ENCODE data around the gene LHFPL3.

DNA sequence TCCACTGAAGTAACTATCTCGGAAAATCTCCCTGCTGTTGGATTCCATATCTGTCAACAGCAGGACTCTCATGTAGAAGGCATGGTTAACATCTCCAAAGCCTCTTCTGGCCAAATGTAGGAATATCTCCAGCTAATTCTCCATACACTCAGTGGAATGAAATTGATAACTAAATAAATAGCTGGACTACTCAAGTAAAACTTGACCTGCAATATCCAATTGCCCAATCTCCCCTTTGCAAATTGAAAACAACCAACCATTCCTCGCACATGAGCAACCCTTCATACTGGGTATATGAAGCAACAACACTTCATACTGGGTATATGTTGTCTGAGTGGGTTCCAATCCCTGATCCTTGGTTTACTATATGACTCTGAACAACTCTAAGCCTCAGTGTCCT lies 580.2 kb downstream of the LHFPL3 start:
- TF ChIP-seq, protein P1, sequence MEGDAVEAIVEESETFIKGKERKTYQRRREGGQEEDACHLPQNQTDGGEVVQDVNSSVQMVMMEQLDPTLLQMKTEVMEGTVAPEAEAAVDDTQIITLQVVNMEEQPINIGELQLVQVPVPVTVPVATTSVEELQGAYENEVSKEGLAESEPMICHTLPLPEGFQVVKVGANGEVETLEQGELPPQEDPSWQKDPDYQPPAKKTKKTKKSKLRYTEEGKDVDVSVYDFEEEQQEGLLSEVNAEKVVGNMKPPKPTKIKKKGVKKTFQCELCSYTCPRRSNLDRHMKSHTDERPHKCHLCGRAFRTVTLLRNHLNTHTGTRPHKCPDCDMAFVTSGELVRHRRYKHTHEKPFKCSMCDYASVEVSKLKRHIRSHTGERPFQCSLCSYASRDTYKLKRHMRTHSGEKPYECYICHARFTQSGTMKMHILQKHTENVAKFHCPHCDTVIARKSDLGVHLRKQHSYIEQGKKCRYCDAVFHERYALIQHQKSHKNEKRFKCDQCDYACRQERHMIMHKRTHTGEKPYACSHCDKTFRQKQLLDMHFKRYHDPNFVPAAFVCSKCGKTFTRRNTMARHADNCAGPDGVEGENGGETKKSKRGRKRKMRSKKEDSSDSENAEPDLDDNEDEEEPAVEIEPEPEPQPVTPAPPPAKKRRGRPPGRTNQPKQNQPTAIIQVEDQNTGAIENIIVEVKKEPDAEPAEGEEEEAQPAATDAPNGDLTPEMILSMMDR (IDR thresholded peaks at IDR 0.05) = no peak
- TF ChIP-seq SIN3A (IDR thresholded peaks at IDR 0.05; ENCODE audit: borderline replicate concordance, low read depth, low read length) (no peak), RAD21 (IDR thresholded peaks at IDR 0.05; ENCODE audit: low read length) (no peak), YY1 (IDR thresholded peaks at IDR 0.05; ENCODE audit: low read depth) (no peak), ZBTB33 (IDR thresholded peaks at IDR 0.05; ENCODE audit: borderline replicate concordance, low read depth) (no peak), NRF1 (IDR thresholded peaks at IDR 0.05; ENCODE audit: low read depth, low read length) (no peak), MAX (IDR thresholded peaks at IDR 0.05; ENCODE audit: low read depth) (no peak), REST (IDR thresholded peaks at IDR 0.05; ENCODE audit: low read depth, low read length) (no peak), POLR2AphosphoS5 (IDR thresholded peaks at IDR 0.05; ENCODE audit: low read depth, low read length) (no peak), TAF1 (IDR thresholded peaks at IDR 0.05; ENCODE audit: borderline replicate concordance, low read depth, low read length) (no peak)

Data from SK-N-SH (cell line).